KMS-11 (cell line): ENCODE data around the gene ELFN1.

Source experiments
- H2AFZ ChIP-seq: fragments of 200-600 bp; sonication (generic); 2 replicates; pipeline ENCODE4 v1.6.1; 2016; ENCODE audit warnings: antibody characterized with exemption, mixed run types, low read depth
- H3K27ac ChIP-seq: fragments of 200-600 bp; sonication (generic); 2 replicates; pipeline ENCODE4 v1.6.1; 2016; ENCODE audit warnings: mild to moderate bottlenecking, mixed run types
- H3K27me3 ChIP-seq: fragments of 200-600 bp; sonication (generic); 2 replicates; pipeline ENCODE4 v1.6.1; 2017; ENCODE audit warnings: mild to moderate bottlenecking, low read depth, mixed run types, moderate library complexity; ENCODE audit not compliant: insufficient read depth
- H3K36me3 ChIP-seq: fragments of 200-600 bp; sonication (generic); 2 replicates; pipeline ENCODE4 v1.6.1; 2017; ENCODE audit warnings: mild to moderate bottlenecking, mixed run types; ENCODE audit not compliant: insufficient read depth
- H3K4me1 ChIP-seq: fragments of 200-600 bp; sonication (generic); 2 replicates; pipeline ENCODE4 v1.6.1; 2016; ENCODE audit warnings: mild to moderate bottlenecking, low read depth, mixed run types; ENCODE audit not compliant: poor library complexity, severe bottlenecking
- H3K4me2 ChIP-seq: fragments of 200-600 bp; sonication (generic); 2 replicates; pipeline ENCODE4 v1.7.0; 2016; ENCODE audit warnings: mild to moderate bottlenecking, mixed run types
- H3K4me3 ChIP-seq: fragments of 200-600 bp; sonication (generic); IDR thresholded peaks from 2 replicates; pipeline ENCODE4 v1.6.1; 2017; ENCODE audit warnings: low read depth, low read length, mixed read lengths; ENCODE audit not compliant: insufficient read depth
- H3K79me2 ChIP-seq: fragments of 200-600 bp; sonication (generic); 2 replicates; pipeline ENCODE4 v1.6.1; 2016; ENCODE audit warnings: low read depth, mixed run types; ENCODE audit not compliant: insufficient read depth
- H3K9ac ChIP-seq: fragments of 200-600 bp; sonication (generic); 2 replicates; pipeline ENCODE4 v1.6.1; 2016; ENCODE audit warnings: mild to moderate bottlenecking, mixed run types
- H4K20me1 ChIP-seq: fragments of 200-600 bp; sonication (generic); 2 replicates; pipeline ENCODE4 v1.6.1; 2016; ENCODE audit warnings: mild to moderate bottlenecking, mixed run types; ENCODE audit not compliant: insufficient read depth
- TF ChIP-seq, protein P1 (sequence below): fragments of 200-600 bp; sonication (generic); conservative IDR thresholded peaks from 2 replicates; pipeline ENCODE4 v1.6.1; 2017; ENCODE audit warnings: low read depth, mild to moderate bottlenecking, antibody characterized with exemption, low read length, moderate library complexity, mixed read lengths

The ELFN1 gene

DNA sequence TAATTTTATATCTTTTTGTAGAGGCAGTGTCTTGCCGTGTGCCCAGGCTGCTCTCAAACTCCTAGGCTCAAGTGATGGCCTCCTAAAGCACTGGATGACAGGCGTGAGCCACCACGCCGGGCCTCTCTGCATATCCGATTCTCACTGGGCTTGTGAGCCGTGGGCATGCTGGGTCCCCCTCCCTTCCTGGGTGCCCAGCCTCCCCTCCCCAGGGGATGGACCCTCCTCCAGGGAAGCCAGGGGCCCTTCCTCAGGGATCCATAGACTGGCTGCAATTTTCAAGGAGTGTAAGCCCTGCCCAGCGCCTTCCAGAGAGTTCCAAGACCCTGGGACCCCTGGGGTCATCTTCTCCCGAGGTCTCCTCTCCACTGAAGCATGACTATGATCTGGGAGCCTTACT is 23.7 kb upstream of the ELFN1 start:
- no peak overlapping the region for H3K9ac ChIP-seq

DNA sequence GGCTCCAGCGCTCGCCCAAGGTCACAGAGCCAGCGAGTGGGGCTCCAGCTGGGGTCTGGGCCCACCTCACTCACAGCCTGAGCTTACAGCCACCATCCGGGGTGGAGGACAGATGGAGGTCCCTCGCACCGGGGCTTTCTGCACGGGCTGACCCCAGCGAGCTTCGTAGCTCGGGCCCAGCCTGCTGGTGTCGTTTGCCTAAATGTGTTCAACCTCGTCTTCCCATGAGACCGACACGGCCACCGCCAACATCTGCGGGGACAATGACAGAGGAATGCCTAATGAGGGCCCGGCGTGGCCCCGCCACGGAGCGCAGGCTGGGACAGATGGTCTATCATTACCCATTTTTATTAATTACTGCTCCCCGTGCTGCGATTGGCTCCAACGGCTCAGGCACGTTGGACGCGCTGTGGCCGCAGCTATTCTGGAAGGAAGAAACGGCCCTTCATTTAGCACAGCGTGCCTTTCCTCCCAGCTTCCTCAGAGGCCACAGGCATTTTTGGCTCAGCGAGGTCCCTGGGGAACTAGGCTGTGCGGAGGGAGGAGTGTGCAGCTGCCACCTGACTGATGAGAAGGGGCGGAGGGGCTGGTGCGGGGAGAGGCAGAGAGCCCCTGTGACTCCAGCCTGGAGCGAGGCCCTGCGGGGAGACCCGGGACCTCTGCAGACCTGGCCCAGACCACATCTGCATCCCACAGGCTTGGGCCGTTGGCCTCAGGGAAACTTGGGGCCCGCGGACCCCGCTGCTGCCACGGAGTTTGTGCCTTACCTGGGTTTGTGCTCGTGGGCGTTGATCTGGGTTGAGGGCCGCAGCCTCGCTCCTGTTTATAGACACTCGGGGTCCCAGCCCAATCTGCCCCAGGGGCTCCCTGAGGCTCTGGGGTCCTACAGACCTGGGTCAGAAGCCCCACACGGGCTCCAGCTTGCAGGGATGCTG is 22.9 kb upstream of the ELFN1 start:
- Histone ChIP-seq H3K36me3 (no peaks in the 10 kb centered on the region), H4K20me1 (no peaks in the 10 kb centered on the region), H3K4me2 (no peak overlapping the region), H3K4me3 (no peak overlapping the region), H3K27me3 (peaks cover 91% of the 10 kb centered on the region), H2AFZ (no peak overlapping the region), H3K27ac (no peak overlapping the region), H3K4me1 (no peaks in the 10 kb centered on the region), H3K9ac (no peak overlapping the region), H3K79me2 (no peaks in the 10 kb centered on the region)
- TF ChIP-seq, protein P1, sequence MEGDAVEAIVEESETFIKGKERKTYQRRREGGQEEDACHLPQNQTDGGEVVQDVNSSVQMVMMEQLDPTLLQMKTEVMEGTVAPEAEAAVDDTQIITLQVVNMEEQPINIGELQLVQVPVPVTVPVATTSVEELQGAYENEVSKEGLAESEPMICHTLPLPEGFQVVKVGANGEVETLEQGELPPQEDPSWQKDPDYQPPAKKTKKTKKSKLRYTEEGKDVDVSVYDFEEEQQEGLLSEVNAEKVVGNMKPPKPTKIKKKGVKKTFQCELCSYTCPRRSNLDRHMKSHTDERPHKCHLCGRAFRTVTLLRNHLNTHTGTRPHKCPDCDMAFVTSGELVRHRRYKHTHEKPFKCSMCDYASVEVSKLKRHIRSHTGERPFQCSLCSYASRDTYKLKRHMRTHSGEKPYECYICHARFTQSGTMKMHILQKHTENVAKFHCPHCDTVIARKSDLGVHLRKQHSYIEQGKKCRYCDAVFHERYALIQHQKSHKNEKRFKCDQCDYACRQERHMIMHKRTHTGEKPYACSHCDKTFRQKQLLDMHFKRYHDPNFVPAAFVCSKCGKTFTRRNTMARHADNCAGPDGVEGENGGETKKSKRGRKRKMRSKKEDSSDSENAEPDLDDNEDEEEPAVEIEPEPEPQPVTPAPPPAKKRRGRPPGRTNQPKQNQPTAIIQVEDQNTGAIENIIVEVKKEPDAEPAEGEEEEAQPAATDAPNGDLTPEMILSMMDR = no peak

More for the DNA sequence above, 23.7 kb upstream of the ELFN1 start:
- no peak overlapping the region for H3K27ac ChIP-seq
- TF ChIP-seq, protein P1 = no peak
- no peak overlapping the region for H3K4me3 ChIP-seq
- H2AFZ ChIP-seq = no peak overlapping the region
- H3K27me3 ChIP-seq = peaks cover 91% of the 10 kb centered on the region
- no peaks in the 10 kb centered on the region for H3K36me3 ChIP-seq
- no peaks in the 10 kb centered on the region for H3K4me1 ChIP-seq
- no peaks in the 10 kb centered on the region for H4K20me1 ChIP-seq
- H3K4me2 ChIP-seq = no peak overlapping the region
- no peaks in the 10 kb centered on the region for H3K79me2 ChIP-seq

DNA sequence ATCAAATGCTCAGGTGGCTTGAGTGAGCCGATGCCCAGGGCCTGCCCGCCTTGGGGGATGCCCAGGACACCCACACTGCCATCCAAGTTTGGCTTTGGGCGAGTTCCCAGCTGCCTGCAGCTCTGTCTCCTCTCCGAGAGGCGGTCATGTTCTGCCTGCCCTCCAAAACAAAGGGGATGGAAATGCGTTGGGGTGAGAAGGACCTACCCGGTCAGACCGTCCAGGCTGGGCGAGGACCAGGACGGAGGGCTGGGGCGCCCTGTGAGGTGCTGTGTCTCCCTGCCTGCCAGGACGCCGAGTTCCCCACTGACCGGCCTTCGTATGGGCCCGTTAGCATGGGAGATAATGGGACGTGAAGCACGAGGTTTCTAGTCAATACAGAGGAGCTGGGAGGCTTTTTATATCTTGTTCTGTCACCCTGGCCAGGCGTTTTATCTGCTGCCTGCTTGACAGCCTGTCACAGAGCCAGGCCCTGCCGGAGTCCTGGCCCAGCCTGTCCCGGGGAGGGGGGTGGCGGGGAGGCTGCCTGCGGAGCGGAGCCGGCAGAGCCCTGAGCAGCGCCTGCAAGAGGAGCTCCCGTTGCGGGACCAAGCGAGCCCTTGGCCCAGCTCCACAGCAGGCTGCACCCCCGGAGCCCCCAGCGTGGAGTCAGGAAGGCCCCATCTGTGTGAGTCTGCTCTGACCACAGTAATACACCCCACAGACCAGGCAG is 22.0 kb upstream of the ELFN1 start:
- Histone ChIP-seq H2AFZ (no peak overlapping the region), H3K4me2 (no peak overlapping the region)

DNA sequence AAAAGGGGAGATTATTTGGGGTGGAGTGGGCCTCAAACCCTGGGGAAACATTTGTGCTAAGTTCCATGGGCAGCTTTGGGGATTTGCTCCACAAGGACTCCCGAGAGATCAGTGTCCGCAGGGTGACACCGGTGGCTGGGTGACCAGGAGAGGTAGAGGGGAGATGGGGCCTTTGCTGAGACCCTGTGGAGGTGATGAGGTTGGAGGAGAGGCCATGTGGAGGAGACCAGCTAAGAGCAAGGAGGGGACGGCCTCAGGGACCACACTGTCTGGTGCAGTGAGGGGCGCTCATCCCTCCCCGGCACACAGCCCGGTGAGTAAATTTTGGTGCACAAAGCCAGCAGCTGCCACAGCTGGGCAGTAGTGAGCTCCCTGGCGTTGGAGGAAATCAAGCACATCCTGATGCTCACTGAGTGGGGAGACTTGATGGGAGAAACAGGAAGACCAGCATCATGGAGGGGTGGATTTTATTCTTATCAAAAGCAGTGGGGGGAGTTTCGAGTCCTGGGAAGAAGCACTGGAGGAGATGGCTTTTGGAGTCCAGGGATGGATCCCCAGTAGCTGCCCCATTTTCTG is 20.2 kb upstream of the ELFN1 start:
- Histone ChIP-seq H3K36me3 (no peaks in the 10 kb centered on the region), H3K27ac (no peak overlapping the region), H3K9ac (no peak overlapping the region), H3K4me3 (no peak overlapping the region), H3K79me2 (no peaks in the 10 kb centered on the region), H3K4me2 (no peak overlapping the region), H3K4me1 (no peaks in the 10 kb centered on the region), H4K20me1 (no peaks in the 10 kb centered on the region), H2AFZ (no peak overlapping the region), H3K27me3 (peaks cover 73% of the 10 kb centered on the region)
- TF ChIP-seq, protein P1 = no peak

More for the DNA sequence above, 22.0 kb upstream of the ELFN1 start:
- no peaks in the 10 kb centered on the region for H3K36me3 ChIP-seq
- no peak overlapping the region for H3K4me3 ChIP-seq
- no peak overlapping the region for H3K27ac ChIP-seq
- TF ChIP-seq, protein P1 = no peak
- H3K9ac ChIP-seq = no peak overlapping the region
- no peaks in the 10 kb centered on the region for H3K4me1 ChIP-seq
- no peaks in the 10 kb centered on the region for H4K20me1 ChIP-seq
- no peaks in the 10 kb centered on the region for H3K79me2 ChIP-seq
- H3K27me3 ChIP-seq = peaks cover 88% of the 10 kb centered on the region
